Measurements from ENCODE around the gene CLNK.

The CLNK gene

DNA sequence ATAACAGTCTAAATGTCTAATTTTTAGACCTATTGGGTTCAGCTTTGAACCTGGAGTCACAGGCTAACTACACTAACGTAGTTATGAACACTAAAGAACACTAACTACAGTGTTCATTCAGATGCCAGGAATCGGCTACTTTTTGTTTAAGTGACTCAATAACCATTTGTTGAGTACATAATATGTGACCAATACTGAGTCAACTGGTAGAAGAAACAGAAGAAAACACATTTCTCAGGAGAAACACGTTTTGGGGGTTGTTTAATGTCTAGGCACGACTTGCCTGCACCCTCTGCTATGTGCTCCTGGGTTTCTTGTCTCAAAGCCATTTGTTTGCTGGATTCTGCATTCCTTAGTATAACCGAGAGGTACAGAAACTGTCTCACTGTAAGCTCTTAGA is 18.6 kb upstream of the CLNK start:
- no peak overlapping the region for H3K9ac ChIP-seq (ENCODE audit: low read length in 5 of 5)
- H3K4me3 ChIP-seq (ENCODE audit: low read depth in 1 of 5, low read length in 5 of 5), result no peak overlapping the region
- peaks cover 0 to 6% (median 0%) of the 10 kb centered on the region in 5 donors for H3K9me3 ChIP-seq (ENCODE audit: control insufficient read depth in 5 of 5, low read length in 5 of 5)
- H3K4me1 ChIP-seq (ENCODE audit: control insufficient read depth in 5 of 5, insufficient read depth in 5 of 5, low read length in 5 of 5), result no peaks in the 10 kb centered on the region
- H3K36me3 ChIP-seq (ENCODE audit: control insufficient read depth in 5 of 5, insufficient read depth in 5 of 5, low read length in 5 of 5), result no peaks in the 10 kb centered on the region
- H3K27ac ChIP-seq (ENCODE audit: low read depth, low read length), result no peak overlapping the region
- H3K27me3 ChIP-seq (ENCODE audit: control insufficient read depth in 5 of 5, insufficient read depth in 4 of 5, low read length in 5 of 5), result peaks cover 0 to 3% (median 0%) of the 10 kb centered on the region in 5 donors

DNA sequence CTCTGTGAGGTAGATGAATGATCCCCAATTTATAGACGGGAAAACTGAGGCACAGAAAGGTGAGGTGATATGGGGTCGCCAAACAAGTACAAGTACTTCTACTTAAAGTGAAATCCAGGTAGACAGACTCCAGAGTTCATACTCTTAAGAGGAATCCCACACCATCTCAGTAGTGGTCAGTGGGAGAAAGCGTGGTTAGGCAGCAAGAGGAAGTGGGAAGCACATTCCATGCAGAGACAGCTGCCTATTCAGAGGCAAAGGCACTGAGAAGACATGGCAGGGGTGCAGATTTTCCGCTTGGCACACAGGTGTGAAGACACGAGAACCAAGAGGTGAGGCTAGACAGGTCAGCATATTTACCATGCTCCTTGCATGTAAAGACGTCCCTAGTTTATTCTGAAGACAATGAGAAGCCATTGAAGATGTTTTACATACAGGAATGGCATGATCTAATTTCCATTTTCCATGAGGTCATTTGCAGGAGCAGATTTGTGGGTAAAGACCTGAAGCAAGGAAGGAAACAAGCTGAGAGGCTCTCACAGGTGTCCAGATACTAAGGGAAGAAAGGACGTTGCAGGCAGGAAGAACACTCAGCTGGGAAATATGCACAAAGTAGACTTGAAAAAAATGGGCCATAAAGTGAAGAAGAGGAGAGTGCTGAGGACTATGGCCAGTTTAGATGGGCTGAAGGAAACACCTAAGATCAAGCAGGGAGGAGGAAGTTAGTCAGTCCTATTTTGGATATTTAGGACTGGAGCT is 17.3 kb upstream of the CLNK start:
- H3K27me3 ChIP-seq (ENCODE audit: control insufficient read depth in 5 of 5, insufficient read depth in 4 of 5, low read length in 5 of 5), result peaks cover 0 to 3% (median 0%) of the 10 kb centered on the region in 5 donors
- H3K9me3 ChIP-seq (ENCODE audit: control insufficient read depth in 5 of 5, low read length in 5 of 5), result peaks cover 0 to 7% (median 0%) of the 10 kb centered on the region in 5 donors
- no peak overlapping the region for H3K9ac ChIP-seq (ENCODE audit: low read length in 5 of 5)
- no peak overlapping the region for H3K27ac ChIP-seq (ENCODE audit: low read depth, low read length)
- no peaks in the 10 kb centered on the region for H3K36me3 ChIP-seq (ENCODE audit: control insufficient read depth in 5 of 5, insufficient read depth in 5 of 5, low read length in 5 of 5)
- no peaks in the 10 kb centered on the region for H3K4me1 ChIP-seq (ENCODE audit: control insufficient read depth in 5 of 5, insufficient read depth in 5 of 5, low read length in 5 of 5)
- H3K4me3 ChIP-seq (ENCODE audit: low read depth in 1 of 5, low read length in 5 of 5), result no peak overlapping the region

DNA sequence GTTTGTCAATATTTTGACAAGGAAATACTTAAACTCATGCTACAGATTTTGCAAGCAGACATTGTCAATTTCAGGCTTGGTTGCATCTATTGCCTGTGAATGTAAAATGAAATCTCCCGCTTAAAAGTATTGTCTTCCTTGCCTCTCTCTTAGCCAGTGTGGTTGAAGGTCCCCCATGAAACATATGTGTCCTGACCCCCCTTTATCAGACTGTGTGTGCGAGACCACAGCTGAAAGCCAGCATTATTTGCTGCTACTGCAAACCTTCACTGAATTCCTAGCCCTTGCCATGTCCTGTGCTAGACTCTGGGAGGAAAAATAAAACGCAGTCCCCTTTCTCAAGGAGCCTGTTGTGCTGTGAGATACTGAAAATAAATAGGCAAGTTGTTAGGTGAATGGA is 16.6 kb upstream of the CLNK start:
- H3K36me3 ChIP-seq (ENCODE audit: control insufficient read depth in 5 of 5, insufficient read depth in 5 of 5, low read length in 5 of 5), result no peaks in the 10 kb centered on the region
- H3K4me1 ChIP-seq (ENCODE audit: control insufficient read depth in 5 of 5, insufficient read depth in 5 of 5, low read length in 5 of 5), result no peaks in the 10 kb centered on the region
- H3K27me3 ChIP-seq (ENCODE audit: control insufficient read depth in 5 of 5, insufficient read depth in 4 of 5, low read length in 5 of 5), result peaks cover 0 to 3% (median 0%) of the 10 kb centered on the region in 5 donors
- no peak overlapping the region for H3K9ac ChIP-seq (ENCODE audit: low read length in 5 of 5)
- H3K27ac ChIP-seq (ENCODE audit: low read depth, low read length), result no peak overlapping the region
- peaks cover 0 to 7% (median 0%) of the 10 kb centered on the region in 5 donors for H3K9me3 ChIP-seq (ENCODE audit: control insufficient read depth in 5 of 5, low read length in 5 of 5)
- H3K4me3 ChIP-seq (ENCODE audit: low read depth in 1 of 5, low read length in 5 of 5), result no peak overlapping the region

DNA sequence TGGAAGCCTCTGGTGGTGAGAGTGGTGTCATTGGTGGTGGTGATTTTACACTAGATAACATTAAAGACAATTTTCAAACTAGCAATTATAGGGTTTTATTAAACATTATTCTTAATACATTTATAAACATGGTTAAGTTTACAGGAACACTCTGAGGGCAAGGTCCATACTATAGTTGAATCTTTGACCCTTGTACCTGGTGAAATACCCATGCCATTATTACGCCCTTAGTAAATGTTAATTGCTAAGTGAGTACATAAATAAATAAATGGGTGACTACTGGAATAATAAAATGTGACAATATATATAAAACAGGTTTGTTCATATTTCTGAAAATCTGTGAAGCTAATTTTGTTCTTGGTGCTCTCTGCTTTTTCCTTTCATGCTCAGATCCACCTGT is 13.6 kb upstream of the CLNK start:
- no peaks in the 10 kb centered on the region for H3K36me3 ChIP-seq (ENCODE audit: control insufficient read depth in 5 of 5, insufficient read depth in 5 of 5, low read length in 5 of 5)
- H3K4me3 ChIP-seq (ENCODE audit: low read depth in 1 of 5, low read length in 5 of 5), result no peak overlapping the region
- H3K9ac ChIP-seq (ENCODE audit: low read length in 5 of 5), result no peak overlapping the region
- peaks cover 0 to 11% (median 0%) of the 10 kb centered on the region in 5 donors for H3K9me3 ChIP-seq (ENCODE audit: control insufficient read depth in 5 of 5, low read length in 5 of 5)
- H3K4me1 ChIP-seq (ENCODE audit: control insufficient read depth in 5 of 5, insufficient read depth in 5 of 5, low read length in 5 of 5), result no peaks in the 10 kb centered on the region
- no peak overlapping the region for H3K27ac ChIP-seq (ENCODE audit: low read depth, low read length)
- H3K27me3 ChIP-seq (ENCODE audit: control insufficient read depth in 5 of 5, insufficient read depth in 4 of 5, low read length in 5 of 5), result peaks cover 0 to 3% (median 0%) of the 10 kb centered on the region in 5 donors

DNA sequence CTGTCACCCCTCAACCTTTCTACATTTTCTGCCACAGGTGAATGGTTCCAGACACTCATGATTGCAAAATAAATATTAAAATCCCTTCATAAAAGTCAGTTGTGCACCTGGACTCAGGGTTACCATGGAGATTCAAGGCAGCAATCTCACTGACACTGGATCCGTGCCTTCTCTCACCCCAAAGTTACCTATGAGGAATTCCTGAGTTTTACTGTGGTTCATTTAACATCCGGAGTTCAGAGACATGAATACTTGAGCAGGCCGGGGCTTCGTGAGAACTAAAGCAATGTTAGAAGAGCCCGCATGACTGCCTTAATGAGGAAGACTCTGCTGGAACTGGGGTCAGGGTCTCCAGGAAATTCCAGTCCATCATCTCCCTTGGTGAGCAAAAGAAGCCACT is 12.5 kb upstream of the CLNK start:
- H3K27me3 ChIP-seq (ENCODE audit: control insufficient read depth in 5 of 5, insufficient read depth in 4 of 5, low read length in 5 of 5), result peaks cover 0 to under 1% (median 0%) of the 10 kb centered on the region in 5 donors
- H3K27ac ChIP-seq (ENCODE audit: low read depth, low read length), result no peak overlapping the region
- H3K4me3 ChIP-seq (ENCODE audit: low read depth in 1 of 5, low read length in 5 of 5), result no peak overlapping the region
- no peak overlapping the region for H3K9ac ChIP-seq (ENCODE audit: low read length in 5 of 5)
- no peaks in the 10 kb centered on the region for H3K4me1 ChIP-seq (ENCODE audit: control insufficient read depth in 5 of 5, insufficient read depth in 5 of 5, low read length in 5 of 5)
- no peaks in the 10 kb centered on the region for H3K36me3 ChIP-seq (ENCODE audit: control insufficient read depth in 5 of 5, insufficient read depth in 5 of 5, low read length in 5 of 5)
- peaks cover 0 to 11% (median 0%) of the 10 kb centered on the region in 5 donors for H3K9me3 ChIP-seq (ENCODE audit: control insufficient read depth in 5 of 5, low read length in 5 of 5)

DNA sequence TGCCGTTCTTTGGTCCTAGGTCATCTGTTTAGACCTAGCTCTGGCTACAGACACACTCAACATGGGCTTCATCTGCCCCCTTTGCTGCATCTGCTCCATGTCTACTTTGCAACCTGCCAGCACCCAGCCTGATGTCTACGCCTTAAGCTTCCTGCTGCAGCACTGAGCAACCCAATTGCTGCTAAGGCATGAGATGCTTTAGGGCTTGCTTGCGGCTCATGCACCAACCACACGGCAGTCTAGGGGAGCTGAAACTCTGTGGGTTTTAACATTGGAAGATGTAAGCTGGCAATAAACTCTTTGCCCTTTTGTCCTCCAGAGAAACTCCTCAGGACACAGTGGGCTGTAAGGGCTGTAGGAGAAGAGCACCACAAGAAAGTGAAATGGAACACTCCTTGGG is 11.7 kb upstream of the CLNK start:
- Histone ChIP-seq H3K27ac (ENCODE audit: low read depth, low read length) (no peak overlapping the region), H3K4me3 (ENCODE audit: low read depth in 1 of 5, low read length in 5 of 5) (no peak overlapping the region), H3K4me1 (ENCODE audit: control insufficient read depth in 5 of 5, insufficient read depth in 5 of 5, low read length in 5 of 5) (no peaks in the 10 kb centered on the region), H3K27me3 (ENCODE audit: control insufficient read depth in 5 of 5, insufficient read depth in 4 of 5, low read length in 5 of 5) (no peaks in the 10 kb centered on the region), H3K9ac (ENCODE audit: low read length in 5 of 5) (no peak overlapping the region), H3K9me3 (ENCODE audit: control insufficient read depth in 5 of 5, low read length in 5 of 5) (peaks cover 0 to 11% (median 0%) of the 10 kb centered on the region in 5 donors), H3K36me3 (ENCODE audit: control insufficient read depth in 5 of 5, insufficient read depth in 5 of 5, low read length in 5 of 5) (no peaks in the 10 kb centered on the region)

DNA sequence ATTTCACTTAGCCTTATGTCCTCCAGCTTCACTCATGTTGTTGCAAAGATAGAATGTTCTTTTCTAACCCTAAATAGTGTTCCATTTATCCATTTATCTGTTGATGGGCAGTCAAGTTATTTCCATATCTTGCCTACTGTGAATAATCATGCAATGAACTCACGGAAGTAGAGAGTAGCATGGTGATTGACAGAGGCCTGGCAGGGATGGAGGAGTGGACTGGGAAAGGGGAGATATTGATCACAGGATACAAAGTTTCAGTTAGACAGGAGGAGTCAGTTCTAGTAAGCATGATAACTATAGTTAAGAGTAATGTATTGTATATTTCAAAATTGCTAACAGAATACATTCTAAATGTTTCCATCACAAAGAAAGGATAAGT is 10.3 kb upstream of the CLNK start:
- Histone ChIP-seq H3K27ac (ENCODE audit: low read depth, low read length) (no peak overlapping the region), H3K9ac (ENCODE audit: low read length in 5 of 5) (no peak overlapping the region), H3K4me1 (ENCODE audit: control insufficient read depth in 5 of 5, insufficient read depth in 5 of 5, low read length in 5 of 5) (no peaks in the 10 kb centered on the region)

DNA sequence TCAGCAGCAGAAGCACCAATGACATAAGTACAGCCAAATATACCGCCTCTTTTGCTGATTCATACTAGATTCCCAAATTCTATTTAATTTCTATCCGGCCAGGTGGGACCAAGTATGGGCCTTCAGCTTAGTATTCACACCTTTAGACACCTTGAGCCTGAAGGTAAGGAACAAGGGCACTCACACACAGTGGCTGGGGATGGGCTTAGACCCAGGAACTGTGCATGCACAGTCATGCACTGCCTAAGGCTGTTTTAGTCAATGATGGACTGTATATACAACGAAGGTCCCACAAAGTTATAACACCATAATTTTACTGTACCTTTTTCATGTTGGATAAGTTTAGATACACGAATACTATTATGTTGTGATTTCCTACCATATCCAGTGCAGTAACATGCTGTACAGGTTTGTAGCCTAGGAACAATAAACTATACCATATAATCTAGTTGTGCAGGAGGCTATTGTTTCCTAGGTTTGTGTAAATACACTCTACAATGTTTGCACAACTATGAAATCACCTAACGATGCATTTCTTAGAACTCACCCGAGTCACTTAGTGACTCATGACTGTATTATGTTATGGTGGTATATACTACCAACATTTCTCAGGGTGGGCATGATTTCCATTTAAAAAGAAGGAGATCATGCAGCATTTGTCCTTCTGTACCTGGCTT is 9.7 kb upstream of the CLNK start:
- H3K4me3 ChIP-seq (ENCODE audit: low read depth in 1 of 5, low read length in 5 of 5), result no peak overlapping the region
- no peaks in the 10 kb centered on the region for H3K4me1 ChIP-seq (ENCODE audit: control insufficient read depth in 5 of 5, insufficient read depth in 5 of 5, low read length in 5 of 5)
- peaks cover 0 to 11% (median 0%) of the 10 kb centered on the region in 5 donors for H3K9me3 ChIP-seq (ENCODE audit: control insufficient read depth in 5 of 5, low read length in 5 of 5)
- no peak overlapping the region for H3K27ac ChIP-seq (ENCODE audit: low read depth, low read length)
- no peak overlapping the region for H3K9ac ChIP-seq (ENCODE audit: low read length in 5 of 5)
- H3K27me3 ChIP-seq (ENCODE audit: control insufficient read depth in 5 of 5, insufficient read depth in 4 of 5, low read length in 5 of 5), result no peaks in the 10 kb centered on the region
- H3K36me3 ChIP-seq (ENCODE audit: control insufficient read depth in 5 of 5, insufficient read depth in 5 of 5, low read length in 5 of 5), result no peaks in the 10 kb centered on the region

More for the DNA sequence above, 10.3 kb upstream of the CLNK start:
- Histone ChIP-seq H3K9me3 (ENCODE audit: control insufficient read depth in 5 of 5, low read length in 5 of 5) (peaks cover 0 to 11% (median 0%) of the 10 kb centered on the region in 5 donors), H3K27me3 (ENCODE audit: control insufficient read depth in 5 of 5, insufficient read depth in 4 of 5, low read length in 5 of 5) (no peaks in the 10 kb centered on the region), H3K36me3 (ENCODE audit: control insufficient read depth in 5 of 5, insufficient read depth in 5 of 5, low read length in 5 of 5) (no peaks in the 10 kb centered on the region), H3K4me3 (ENCODE audit: low read depth in 1 of 5, low read length in 5 of 5) (no peak overlapping the region)

DNA sequence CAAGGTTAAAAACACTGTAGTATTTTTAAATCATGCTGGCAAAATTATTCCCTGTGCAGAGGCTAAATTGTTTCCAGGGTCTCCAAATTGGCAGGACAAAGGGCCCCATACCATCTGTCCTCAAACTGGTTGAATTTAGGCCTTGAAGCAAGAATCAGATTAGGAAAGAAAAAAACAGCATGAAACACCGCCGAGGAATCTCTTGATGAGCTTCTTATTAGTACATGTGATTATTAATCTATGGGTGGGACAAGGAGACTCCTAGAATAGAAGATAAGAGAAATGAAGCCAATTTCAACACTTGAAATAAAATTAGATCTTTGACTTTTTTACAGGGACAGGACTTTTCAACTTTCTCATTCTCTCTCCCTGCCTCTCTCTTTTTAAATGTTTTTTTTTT is 7.1 kb upstream of the CLNK start:
- Histone ChIP-seq H3K9me3 (ENCODE audit: control insufficient read depth in 5 of 5, low read length in 5 of 5) (peaks cover 0 to 4% (median 0%) of the 10 kb centered on the region in 5 donors), H3K9ac (ENCODE audit: low read length in 5 of 5) (no peak overlapping the region), H3K4me3 (ENCODE audit: low read depth in 1 of 5, low read length in 5 of 5) (no peak overlapping the region), H3K27ac (ENCODE audit: low read depth, low read length) (no peak overlapping the region), H3K36me3 (ENCODE audit: control insufficient read depth in 5 of 5, insufficient read depth in 5 of 5, low read length in 5 of 5) (no peaks in the 10 kb centered on the region), H3K4me1 (ENCODE audit: control insufficient read depth in 5 of 5, insufficient read depth in 5 of 5, low read length in 5 of 5) (no peaks in the 10 kb centered on the region), H3K27me3 (ENCODE audit: control insufficient read depth in 5 of 5, insufficient read depth in 4 of 5, low read length in 5 of 5) (no peaks in the 10 kb centered on the region)

DNA sequence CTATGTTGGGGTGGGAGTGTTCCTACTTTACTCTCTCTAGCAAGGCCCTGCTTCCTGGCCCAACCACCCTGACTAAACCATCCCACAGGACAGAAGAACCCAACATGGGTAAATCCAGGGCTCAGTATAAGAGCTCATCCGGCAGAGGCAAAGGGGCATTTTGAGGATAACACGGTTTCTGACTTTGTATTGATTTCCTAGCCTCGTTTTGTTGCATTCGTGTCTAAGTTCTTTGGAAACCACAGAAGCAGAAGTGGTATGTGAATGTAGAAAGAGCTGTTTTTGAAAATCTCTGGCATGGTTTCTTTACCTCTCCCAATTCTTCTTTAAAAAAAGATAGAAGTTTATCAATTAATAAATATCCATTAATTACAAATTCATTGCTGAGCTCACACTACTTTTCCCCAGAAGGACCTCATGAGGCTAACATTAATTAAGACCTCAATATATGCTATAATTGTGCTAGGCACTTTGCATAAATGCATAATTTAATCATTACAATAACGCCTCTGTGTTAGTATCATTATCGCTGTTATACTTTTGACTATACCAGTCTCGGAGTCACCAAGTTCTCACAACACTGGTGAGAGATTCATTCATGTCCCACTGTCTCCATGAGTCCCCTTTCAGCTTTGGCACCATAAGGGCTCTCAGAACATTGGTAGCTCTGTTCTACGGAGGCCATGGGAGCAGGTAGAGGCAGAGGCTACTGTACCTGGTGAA is 5.8 kb upstream of the CLNK start:
- no peaks in the 10 kb centered on the region for H3K27me3 ChIP-seq (ENCODE audit: control insufficient read depth in 5 of 5, insufficient read depth in 4 of 5, low read length in 5 of 5)
- no peaks in the 10 kb centered on the region for H3K36me3 ChIP-seq (ENCODE audit: control insufficient read depth in 5 of 5, insufficient read depth in 5 of 5, low read length in 5 of 5)
- H3K9ac ChIP-seq (ENCODE audit: low read length in 5 of 5), result no peak overlapping the region
- no peak overlapping the region for H3K4me3 ChIP-seq (ENCODE audit: low read depth in 1 of 5, low read length in 5 of 5)
- H3K4me1 ChIP-seq (ENCODE audit: control insufficient read depth in 5 of 5, insufficient read depth in 5 of 5, low read length in 5 of 5), result no peaks in the 10 kb centered on the region
- peaks cover 0 to 4% (median 0%) of the 10 kb centered on the region in 5 donors for H3K9me3 ChIP-seq (ENCODE audit: control insufficient read depth in 5 of 5, low read length in 5 of 5)
- H3K27ac ChIP-seq (ENCODE audit: low read depth, low read length), result no peak overlapping the region

Measured in subcutaneous abdominal adipose tissue (tissue), 5 donors.